Osteoblast (primary cell): ENCODE measurements around the gene CNKSR3. TPM values are rescaled to one million over a fixed set of nuclear protein-coding genes. Genes with fewer than 3 reads are reported as not detected.
A peak's percentile ranks its signal among the peaks of the same experiment; 100 is the strongest.

Experiments used
- DNase-seq: peaks from one replicate; pipeline ENCODE4 v3.0.0; 2011; ENCODE audit warnings: low spot score, mixed read lengths; ENCODE audit not compliant: insufficient read length; ENCODE audit errors: missing footprints
- H2AFZ ChIP-seq: 2 replicates; pipeline ENCODE4 v1.6.0; 2011; ENCODE audit warnings: mild to moderate bottlenecking, low read length
- H3K27ac ChIP-seq: 2 replicates; pipeline ENCODE4 v1.5.1; 2011; ENCODE audit warnings: mild to moderate bottlenecking, low read depth, low read length, moderate library complexity
- H3K27me3 ChIP-seq: 2 replicates; pipeline ENCODE4 v1.6.0; 2012; ENCODE audit warnings: mild to moderate bottlenecking, control low read depth, inconsistent platforms, low read length, moderate library complexity; ENCODE audit not compliant: insufficient read depth
- H3K36me3 ChIP-seq: 2 replicates; pipeline ENCODE4 v1.5.1; 2011; ENCODE audit warnings: mild to moderate bottlenecking, low read length, control low read depth, moderate library complexity; ENCODE audit not compliant: insufficient read depth
- H3K4me1 ChIP-seq: 2 replicates; pipeline ENCODE4 v1.5.1; 2011; ENCODE audit warnings: mild to moderate bottlenecking, low read length, control low read depth, moderate library complexity; ENCODE audit not compliant: insufficient read depth
- H3K4me2 ChIP-seq: 2 replicates; pipeline ENCODE4 v1.6.0; 2011; ENCODE audit warnings: mild to moderate bottlenecking, low read length; ENCODE audit not compliant: insufficient read depth
- H3K4me3 ChIP-seq: fragments of 200-600 bp; sonication (generic); 3 replicates; pipeline ENCODE4 v1.5.1; 2012; ENCODE audit warnings: mild to moderate bottlenecking, low read length, inconsistent platforms; ENCODE audit not compliant: insufficient read depth
- H3K79me2 ChIP-seq: 2 replicates; pipeline ENCODE4 v1.6.0; 2012; ENCODE audit warnings: mild to moderate bottlenecking, low read length, control low read depth, inconsistent platforms; ENCODE audit not compliant: insufficient read depth
- H3K9me3 ChIP-seq: 2 replicates; pipeline ENCODE4 v1.5.1; 2011; ENCODE audit warnings: low read depth, low read length, control low read depth
- H4K20me1 ChIP-seq: 2 replicates; pipeline ENCODE4 v1.6.0; 2012; ENCODE audit warnings: mild to moderate bottlenecking, low read length, control low read depth; ENCODE audit not compliant: insufficient read depth
- CTCF ChIP-seq: IDR thresholded peaks from 2 replicates; pipeline ENCODE4 v1.5.1; 2011; ENCODE audit warnings: mild to moderate bottlenecking, low read depth, low read length, moderate library complexity; ENCODE audit errors: extremely low read depth
- total RNA-seq: library from RNA; depleted of rRNA; stranded (reverse); fragments of >200 nt; gene quantifications from 2 replicates; pipeline ENCODE4 v1.2.3, GENCODE V29; 2012

Gene CNKSR3
- total RNA-seq, 1 donor, result 5.4 TPM

DNA sequence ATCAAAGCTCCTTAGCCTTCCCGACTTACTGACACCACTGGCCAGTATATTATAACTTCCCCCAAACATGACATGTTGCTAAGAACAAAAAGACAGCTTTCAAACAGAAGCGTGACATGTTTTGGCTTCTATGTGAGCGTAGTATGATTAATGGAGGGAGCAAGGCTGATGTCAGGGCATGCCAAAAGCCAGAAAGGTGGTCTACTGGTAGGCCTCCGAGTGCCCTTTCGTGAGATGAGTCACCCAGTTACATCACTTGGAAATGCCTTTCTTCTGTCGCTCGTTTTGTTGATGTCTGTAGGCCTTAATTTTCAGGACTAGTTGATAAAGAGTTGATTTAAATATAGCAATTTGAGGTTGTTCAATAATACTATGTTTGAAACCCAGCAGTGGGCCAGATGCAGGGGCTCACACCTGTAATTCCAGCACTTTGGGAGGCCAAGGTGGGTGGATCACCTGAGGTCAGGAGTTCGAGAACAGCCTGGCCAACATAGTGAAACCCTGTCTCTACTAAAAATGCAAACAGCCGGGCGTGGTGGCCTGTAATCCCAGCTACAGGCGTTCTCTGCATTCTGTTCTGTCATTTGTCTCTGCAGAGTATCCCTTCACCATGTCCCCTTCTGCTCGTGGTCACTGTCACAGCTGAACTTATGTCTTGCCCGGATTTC, 53.3 kb downstream of the CNKSR3 start:
- H3K79me2 ChIP-seq, result peaks cover 14% of the 10 kb centered on the region
- H3K4me3 ChIP-seq, result no peak overlapping the region
- H3K36me3 ChIP-seq, result no peaks in the 10 kb centered on the region
- no peak for DNase-seq
- peaks cover 34% of the 10 kb centered on the region for H3K4me1 ChIP-seq
- no peak overlapping the region for H3K4me2 ChIP-seq
- no peak overlapping the region for H3K27ac ChIP-seq
- no peaks in the 10 kb centered on the region for H4K20me1 ChIP-seq
- no peak for TF ChIP-seq CTCF
- H3K9me3 ChIP-seq, result no peaks in the 10 kb centered on the region
- no peaks in the 10 kb centered on the region for H3K27me3 ChIP-seq
- H2AFZ ChIP-seq, result no peak overlapping the region

DNA sequence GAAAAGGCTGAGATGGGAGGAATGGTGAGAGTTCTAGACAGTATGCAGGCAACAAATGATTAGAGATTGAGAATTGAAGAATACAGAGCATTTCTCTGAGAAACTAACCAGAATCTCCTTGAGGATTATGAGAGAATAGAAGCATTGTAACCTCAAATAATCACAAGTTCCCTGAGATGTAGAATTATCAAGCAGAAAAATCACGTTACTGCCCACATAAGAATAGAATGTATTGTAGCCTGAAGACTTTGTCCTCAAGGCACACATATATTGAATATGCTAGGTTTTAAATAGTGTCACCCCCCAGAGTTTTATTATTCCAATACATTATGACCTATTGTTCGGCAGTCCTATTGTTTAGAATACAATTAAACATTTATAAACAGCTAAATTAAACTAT, 57.2 kb downstream of the CNKSR3 start:
- H4K20me1 ChIP-seq, result no peaks in the 10 kb centered on the region
- peaks cover 15% of the 10 kb centered on the region for H3K4me1 ChIP-seq
- H2AFZ ChIP-seq, result no peak overlapping the region
- peaks cover 12% of the 10 kb centered on the region for H3K79me2 ChIP-seq
- no peaks in the 10 kb centered on the region for H3K9me3 ChIP-seq
- H3K4me2 ChIP-seq, result no peak overlapping the region
- H3K36me3 ChIP-seq, result no peaks in the 10 kb centered on the region
- no peak overlapping the region for H3K27ac ChIP-seq
- no peak overlapping the region for H3K4me3 ChIP-seq
- H3K27me3 ChIP-seq, result no peaks in the 10 kb centered on the region
- no peak for TF ChIP-seq CTCF
- no peak for DNase-seq

DNA sequence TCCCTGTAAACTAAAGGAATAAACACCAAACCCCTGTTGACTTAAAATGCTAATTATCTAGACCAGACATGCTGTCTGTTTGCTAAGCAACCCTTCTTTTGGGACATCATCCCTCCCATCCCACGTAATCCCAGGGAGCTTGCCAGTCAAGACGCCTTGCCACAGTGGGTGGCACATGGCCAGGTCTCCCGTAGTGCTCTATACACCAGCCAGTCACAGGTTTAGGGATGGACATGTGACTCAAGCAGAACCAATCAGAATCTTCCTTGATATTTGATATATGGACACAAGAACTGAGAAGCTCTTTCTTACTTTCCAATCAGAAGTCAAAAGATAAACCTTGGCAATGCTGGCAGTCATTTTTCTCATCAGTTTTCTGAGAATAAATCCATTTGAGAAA, 60.0 kb downstream of the CNKSR3 start:
- Histone ChIP-seq H3K27me3 (no peaks in the 10 kb centered on the region), H4K20me1 (no peaks in the 10 kb centered on the region), H3K27ac (no peak overlapping the region), H3K4me1 (peaks cover 13% of the 10 kb centered on the region), H3K36me3 (no peaks in the 10 kb centered on the region), H3K79me2 (peaks cover 5% of the 10 kb centered on the region), H3K4me3 (no peak overlapping the region), H3K9me3 (no peaks in the 10 kb centered on the region), H2AFZ (no peak overlapping the region), H3K4me2 (no peak overlapping the region)
- no peak for TF ChIP-seq CTCF
- DNase-seq, result no peak

- peak overlapping the region; percentile 71 for H3K4me2 ChIP-seq
- H3K27me3 ChIP-seq, result no peaks in the 10 kb centered on the region
- peak overlapping the region; percentile 74 for H3K27ac ChIP-seq
- H3K4me3 ChIP-seq, result peak overlapping the region; percentile 34
- peak; percentile 93 for DNase-seq
- H3K4me1 ChIP-seq, result peaks cover 13% of the 10 kb centered on the region
- H3K36me3 ChIP-seq, result no peaks in the 10 kb centered on the region
- TF ChIP-seq CTCF, result peak; percentile 28
- no peaks in the 10 kb centered on the region for H3K9me3 ChIP-seq
- H3K79me2 ChIP-seq, result peaks cover 5% of the 10 kb centered on the region
- no peaks in the 10 kb centered on the region for H4K20me1 ChIP-seq
- H2AFZ ChIP-seq, result peak overlapping the region; percentile 65
Observed at GRCh38 chr6:154448448-154449096, 61.9 kb downstream of the CNKSR3 start.
